ENCODE results near the gene CLDN15. TPM values are rescaled to one million over a fixed set of nuclear protein-coding genes. Genes with fewer than 3 reads are reported as not detected.
"Not testable (repeated sequence)": the region's sequence is repeated elsewhere in the genome, so short reads cannot be mapped to it uniquely, and the experiment has no call there.

The CLDN15 gene
- total RNA-seq, 1 donor from 2014 or later, result 2.1 TPM

DNA sequence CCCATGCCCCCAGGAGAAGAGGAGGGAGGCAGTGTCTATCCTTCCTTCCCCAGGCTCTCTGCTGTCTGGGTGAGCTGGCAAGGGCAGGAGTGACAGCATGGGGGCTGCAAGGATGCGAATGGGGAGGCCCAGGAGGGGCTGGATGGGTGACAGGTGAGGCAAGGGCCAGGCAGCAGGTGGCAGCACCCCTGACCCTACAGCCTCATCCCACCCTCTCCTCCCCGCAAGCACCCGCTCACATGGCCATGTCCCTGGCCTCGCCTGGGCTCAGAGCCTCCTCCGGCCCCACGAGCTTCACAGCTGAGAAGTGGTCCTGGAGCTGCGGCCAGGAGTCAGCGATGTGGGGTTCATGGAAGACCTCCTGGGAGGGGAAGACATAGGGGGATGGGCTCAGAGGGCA, 25.6 kb downstream of the CLDN15 start:
- H3K27ac ChIP-seq (ENCODE audit: low read depth, low read length), result no peak overlapping the region
- no peaks in the 10 kb centered on the region for H3K27me3 ChIP-seq (ENCODE audit: control insufficient read depth in 3 of 3, insufficient read depth in 3 of 3, low read length in 3 of 3)
- no peak overlapping the region for H3K9ac ChIP-seq (ENCODE audit: low read depth in 1 of 3, low read length in 3 of 3)
- peaks cover 9 to 14% (median 10%) of the 10 kb centered on the region in 3 donors for H3K4me1 ChIP-seq (ENCODE audit: control insufficient read depth in 3 of 3, insufficient read depth in 3 of 3, low read length in 3 of 3)
- H3K9me3 ChIP-seq (ENCODE audit: control insufficient read depth in 3 of 3, low read length in 3 of 3), result no peaks in the 10 kb centered on the region
- no peak overlapping the region for H3K4me3 ChIP-seq (ENCODE audit: low read length in 3 of 3)
- H3K36me3 ChIP-seq (ENCODE audit: control insufficient read depth in 3 of 3, insufficient read depth in 3 of 3, low read length in 3 of 3), result peaks cover 27 to 31% (median 29%) of the 10 kb centered on the region in 3 donors

DNA sequence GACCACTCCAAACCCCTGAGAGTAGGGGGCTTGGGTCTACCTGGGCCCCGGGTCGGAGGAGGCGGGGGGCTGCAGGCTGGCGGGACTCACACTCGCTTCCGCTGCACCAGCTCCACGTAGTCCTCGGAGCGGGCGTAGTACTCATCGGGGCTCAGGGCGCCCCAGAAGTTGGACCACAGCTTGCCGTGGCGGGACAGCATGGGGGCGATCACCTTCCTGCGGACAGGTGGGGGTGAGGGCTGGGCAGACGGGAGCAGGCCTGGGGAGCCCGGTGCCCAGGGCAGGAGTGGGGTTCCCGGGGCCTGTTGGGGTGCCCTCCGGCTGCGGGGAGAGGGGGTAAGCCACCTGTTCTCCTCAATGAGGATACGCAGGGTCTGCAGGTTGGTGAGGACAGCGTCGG, 26.1 kb downstream of the CLDN15 start:
- H3K4me3 ChIP-seq (ENCODE audit: low read length in 3 of 3), result no peak overlapping the region
- peaks cover 4 to 10% (median 5%) of the 10 kb centered on the region in 3 donors for H3K4me1 ChIP-seq (ENCODE audit: control insufficient read depth in 3 of 3, insufficient read depth in 3 of 3, low read length in 3 of 3)
- H3K27me3 ChIP-seq (ENCODE audit: control insufficient read depth in 3 of 3, insufficient read depth in 3 of 3, low read length in 3 of 3), result no peaks in the 10 kb centered on the region
- H3K27ac ChIP-seq (ENCODE audit: low read depth, low read length), result no peak overlapping the region
- no peak overlapping the region for H3K9ac ChIP-seq (ENCODE audit: low read depth in 1 of 3, low read length in 3 of 3)
- H3K36me3 ChIP-seq (ENCODE audit: control insufficient read depth in 3 of 3, insufficient read depth in 3 of 3, low read length in 3 of 3), result peaks cover 28 to 31% (median 29%) of the 10 kb centered on the region in 3 donors
- H3K9me3 ChIP-seq (ENCODE audit: control insufficient read depth in 3 of 3, low read length in 3 of 3), result no peaks in the 10 kb centered on the region

DNA sequence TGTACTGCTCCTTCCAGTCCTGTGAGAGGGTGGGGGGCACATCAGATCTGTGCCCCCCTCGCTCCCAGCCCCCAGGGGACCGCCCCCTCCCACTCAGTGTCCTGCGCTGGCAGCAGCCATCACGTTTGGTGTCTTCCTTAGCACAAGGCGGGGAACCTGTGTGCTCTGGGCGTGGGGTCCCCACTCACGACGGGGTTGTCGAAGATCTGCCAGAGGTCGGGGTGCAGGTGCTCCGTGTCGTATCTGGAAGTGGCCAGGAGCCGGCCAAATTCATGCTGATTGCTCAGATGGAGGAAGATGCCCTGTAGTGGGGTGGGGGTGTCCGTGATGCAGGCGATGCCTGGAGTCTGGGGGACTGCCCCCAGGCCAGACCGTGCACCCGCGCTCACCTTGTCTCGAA, 27.5 kb downstream of the CLDN15 start:
- Histone ChIP-seq H3K9ac (ENCODE audit: low read depth in 1 of 3, low read length in 3 of 3) (no peak overlapping the region), H3K27me3 (ENCODE audit: control insufficient read depth in 3 of 3, insufficient read depth in 3 of 3, low read length in 3 of 3) (no peaks in the 10 kb centered on the region), H3K4me1 (ENCODE audit: control insufficient read depth in 3 of 3, insufficient read depth in 3 of 3, low read length in 3 of 3) (no peaks in the 10 kb centered on the region), H3K36me3 (ENCODE audit: control insufficient read depth in 3 of 3, insufficient read depth in 3 of 3, low read length in 3 of 3) (peaks cover 27 to 30% (median 29%) of the 10 kb centered on the region in 3 donors), H3K4me3 (ENCODE audit: low read length in 3 of 3) (no peak overlapping the region), H3K9me3 (ENCODE audit: control insufficient read depth in 3 of 3, low read length in 3 of 3) (no peaks in the 10 kb centered on the region), H3K27ac (ENCODE audit: low read depth, low read length) (no peak overlapping the region)

DNA sequence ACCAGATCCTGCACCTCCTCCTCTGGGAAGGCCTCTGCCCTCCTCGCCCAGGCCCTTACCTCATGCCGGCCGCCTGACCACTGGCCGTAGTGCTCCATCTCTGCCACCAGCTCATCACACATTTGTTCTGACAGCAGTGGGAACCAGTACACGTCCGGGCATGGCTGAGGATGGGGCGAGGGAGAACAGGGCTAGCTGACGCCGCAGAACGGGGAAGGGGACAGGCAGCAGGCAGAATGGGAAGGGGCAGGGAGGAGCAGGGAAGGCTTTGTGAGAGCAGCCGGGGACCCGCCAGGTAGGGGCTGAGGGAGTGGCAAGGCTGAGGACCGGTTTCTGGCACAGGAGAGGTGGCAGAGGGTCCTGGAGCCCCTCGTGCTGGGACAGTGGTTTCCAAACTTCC, 28.8 kb downstream of the CLDN15 start:
- no peak overlapping the region for H3K27ac ChIP-seq (ENCODE audit: low read depth, low read length)
- H3K9ac ChIP-seq (ENCODE audit: low read depth in 1 of 3, low read length in 3 of 3), result no peak overlapping the region
- H3K36me3 ChIP-seq (ENCODE audit: control insufficient read depth in 3 of 3, insufficient read depth in 3 of 3, low read length in 3 of 3), result peaks cover 23 to 29% (median 26%) of the 10 kb centered on the region in 3 donors
- H3K4me3 ChIP-seq (ENCODE audit: low read length in 3 of 3), result no peak overlapping the region
- no peaks in the 10 kb centered on the region for H3K4me1 ChIP-seq (ENCODE audit: control insufficient read depth in 3 of 3, insufficient read depth in 3 of 3, low read length in 3 of 3)
- no peaks in the 10 kb centered on the region for H3K9me3 ChIP-seq (ENCODE audit: control insufficient read depth in 3 of 3, low read length in 3 of 3)
- H3K27me3 ChIP-seq (ENCODE audit: control insufficient read depth in 3 of 3, insufficient read depth in 3 of 3, low read length in 3 of 3), result peaks cover 0 to under 1% (median 0%) of the 10 kb centered on the region in 3 donors

DNA sequence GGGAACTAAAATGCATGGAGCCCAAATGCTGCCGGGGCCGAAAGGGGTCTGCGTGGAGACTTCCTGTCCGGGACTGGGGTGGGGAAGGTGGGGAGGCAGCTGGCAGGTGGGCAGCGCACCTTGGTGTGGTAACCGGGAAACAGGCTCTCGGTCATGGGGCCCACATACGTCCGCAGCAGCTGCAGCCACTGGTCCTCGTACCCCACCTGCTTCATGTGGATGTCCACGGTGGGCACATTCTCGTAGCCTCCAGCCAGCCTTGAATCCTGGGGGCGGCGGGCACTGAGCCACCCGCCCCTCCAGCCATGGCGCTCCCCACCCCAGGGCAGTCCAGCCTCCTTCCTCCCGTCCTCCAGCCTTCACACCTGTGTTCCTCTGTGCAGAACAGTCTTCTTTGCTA, 30.1 kb downstream of the CLDN15 start:
- H3K27me3 ChIP-seq (ENCODE audit: control insufficient read depth in 3 of 3, insufficient read depth in 3 of 3, low read length in 3 of 3), result peaks cover 10 to 14% (median 11%) of the 10 kb centered on the region in 3 donors
- H3K27ac ChIP-seq (ENCODE audit: low read depth, low read length), result no peak overlapping the region
- no peaks in the 10 kb centered on the region for H3K4me1 ChIP-seq (ENCODE audit: control insufficient read depth in 3 of 3, insufficient read depth in 3 of 3, low read length in 3 of 3)
- H3K36me3 ChIP-seq (ENCODE audit: control insufficient read depth in 3 of 3, insufficient read depth in 3 of 3, low read length in 3 of 3), result peaks cover 21 to 25% (median 23%) of the 10 kb centered on the region in 3 donors
- no peak overlapping the region for H3K4me3 ChIP-seq (ENCODE audit: low read length in 3 of 3)
- H3K9me3 ChIP-seq (ENCODE audit: control insufficient read depth in 3 of 3, low read length in 3 of 3), result no peaks in the 10 kb centered on the region
- H3K9ac ChIP-seq (ENCODE audit: low read depth in 1 of 3, low read length in 3 of 3), result no peak overlapping the region

DNA sequence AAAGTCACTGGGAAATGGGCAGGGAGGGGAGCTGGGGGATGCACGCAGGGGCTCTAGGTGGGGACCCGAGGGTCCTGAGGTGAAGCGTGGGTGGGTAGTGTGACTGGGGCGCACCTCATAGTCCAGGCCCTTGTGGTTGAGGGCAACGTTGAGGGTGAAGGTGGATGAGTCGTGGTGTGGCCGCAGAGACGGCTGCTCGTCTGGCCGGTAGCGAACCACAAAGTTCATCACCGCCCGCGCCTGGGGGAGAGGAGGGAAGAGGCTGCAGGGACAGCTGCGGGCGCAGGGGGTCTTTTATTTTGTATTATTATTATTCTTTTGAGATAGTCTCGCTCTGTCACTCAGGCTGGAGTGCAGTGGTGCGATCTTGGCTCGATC, 30.9 kb downstream of the CLDN15 start:
- Histone ChIP-seq H3K4me1 (ENCODE audit: control insufficient read depth in 3 of 3, insufficient read depth in 3 of 3, low read length in 3 of 3) (peaks cover 0 to 7% (median under 1%) of the 10 kb centered on the region in 3 donors), H3K4me3 (ENCODE audit: low read length in 3 of 3) (no peak overlapping the region), H3K27ac (ENCODE audit: low read depth, low read length) (no peak overlapping the region), H3K9me3 (ENCODE audit: control insufficient read depth in 3 of 3, low read length in 3 of 3) (no peaks in the 10 kb centered on the region), H3K9ac (ENCODE audit: low read depth in 1 of 3, low read length in 3 of 3) (no peak overlapping the region), H3K27me3 (ENCODE audit: control insufficient read depth in 3 of 3, insufficient read depth in 3 of 3, low read length in 3 of 3) (peaks cover 18 to 22% (median 19%) of the 10 kb centered on the region in 3 donors), H3K36me3 (ENCODE audit: control insufficient read depth in 3 of 3, insufficient read depth in 3 of 3, low read length in 3 of 3) (peaks cover 16 to 19% (median 18%) of the 10 kb centered on the region in 3 donors)

DNA sequence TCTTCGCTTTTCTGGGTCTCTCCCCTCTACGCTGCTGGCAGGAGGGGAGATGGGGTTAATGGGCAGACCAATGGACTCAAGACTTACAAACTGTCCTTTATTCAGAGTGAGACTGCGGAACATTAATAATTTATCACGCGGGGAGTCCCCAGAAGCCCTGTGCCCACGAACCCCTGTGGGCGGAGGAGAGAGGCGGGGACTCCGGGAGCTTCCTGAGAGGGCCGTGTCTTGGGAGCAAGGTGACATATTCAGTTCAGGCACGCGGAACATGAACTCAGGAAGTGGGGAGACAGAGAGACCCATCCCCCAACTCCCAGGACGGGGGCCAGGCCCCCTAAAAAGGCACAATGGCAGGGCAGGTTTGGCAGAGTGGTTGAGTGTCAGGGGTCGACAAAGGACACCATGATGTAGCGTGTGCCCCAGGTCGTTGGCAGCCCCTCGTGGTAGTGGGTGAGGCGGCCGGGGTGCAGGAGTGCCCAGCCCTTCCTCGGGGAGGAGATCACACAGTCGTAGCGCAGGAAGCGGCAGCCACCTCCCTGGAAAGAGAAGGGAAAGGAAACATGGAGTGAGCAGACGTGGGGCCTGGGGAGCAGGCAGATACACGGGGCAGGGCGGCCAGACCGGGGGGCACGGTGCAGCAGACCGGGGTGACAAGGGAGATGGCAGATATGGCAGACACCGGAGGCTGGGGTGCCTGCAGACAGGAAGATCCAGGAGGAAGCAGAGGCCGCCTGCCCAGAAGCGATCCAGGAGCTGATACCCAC, 31.5 kb downstream of the CLDN15 start:
- Histone ChIP-seq H3K27ac (ENCODE audit: low read depth, low read length) (no peak overlapping the region), H3K4me3 (ENCODE audit: low read length in 3 of 3) (no peak overlapping the region), H3K27me3 (ENCODE audit: control insufficient read depth in 3 of 3, insufficient read depth in 3 of 3, low read length in 3 of 3) (peaks cover 23 to 25% (median 23%) of the 10 kb centered on the region in 3 donors), H3K36me3 (ENCODE audit: control insufficient read depth in 3 of 3, insufficient read depth in 3 of 3, low read length in 3 of 3) (peaks cover 14 to 17% (median 16%) of the 10 kb centered on the region in 3 donors), H3K4me1 (ENCODE audit: control insufficient read depth in 3 of 3, insufficient read depth in 3 of 3, low read length in 3 of 3) (peaks cover 0 to 8% (median 2%) of the 10 kb centered on the region in 3 donors), H3K9me3 (ENCODE audit: control insufficient read depth in 3 of 3, low read length in 3 of 3) (no peaks in the 10 kb centered on the region), H3K9ac (ENCODE audit: low read depth in 1 of 3, low read length in 3 of 3) (no peak overlapping the region)

DNA sequence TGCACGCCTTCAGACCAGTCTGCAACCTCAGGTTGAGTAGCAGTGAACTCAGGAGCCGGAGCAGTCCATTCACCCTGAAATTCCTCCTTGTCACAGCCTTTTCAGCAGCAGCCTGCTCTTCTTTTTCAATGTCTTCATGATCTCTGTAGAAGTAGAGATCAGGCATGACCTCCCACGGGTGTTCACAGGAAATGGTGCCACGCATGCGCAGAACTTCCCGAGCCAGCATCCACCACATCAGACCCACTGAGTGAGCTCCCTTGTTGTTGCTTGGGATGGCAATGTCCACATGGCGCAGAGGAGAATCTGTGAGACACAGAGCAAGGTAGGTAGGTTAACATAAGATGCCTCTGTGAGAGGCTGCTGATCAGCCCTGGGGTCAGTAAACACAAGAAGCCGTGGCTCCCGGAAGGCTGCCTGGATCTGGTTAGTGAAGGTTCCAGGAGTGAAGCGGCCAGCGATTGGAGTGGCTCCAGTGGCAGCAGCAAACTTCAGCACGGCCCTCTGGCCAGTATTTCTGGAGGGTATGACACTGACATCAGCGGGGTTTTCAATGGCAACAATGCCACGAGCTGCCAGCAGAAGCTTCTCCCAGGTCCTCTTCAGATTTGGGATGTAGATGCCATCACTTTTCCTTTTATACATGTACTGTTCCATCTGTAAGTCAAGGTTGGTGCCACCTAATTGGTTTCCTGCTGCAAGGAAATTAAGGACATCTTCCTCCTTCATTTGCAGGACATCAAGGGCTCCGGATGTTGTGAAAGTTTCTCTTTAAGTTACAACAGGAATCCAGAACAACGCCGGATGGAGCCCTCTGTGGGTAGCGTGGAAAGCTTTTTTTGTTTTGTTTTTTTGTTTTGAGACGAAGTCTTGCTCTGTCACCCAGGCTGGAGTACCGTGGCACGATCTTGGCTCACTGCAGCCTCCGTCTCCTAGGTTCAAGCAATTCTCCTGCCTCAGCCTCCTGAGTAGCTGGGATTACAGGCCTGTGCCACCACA, 33.6 kb downstream of the CLDN15 start:
- not testable (repeated sequence) for H3K4me1 ChIP-seq (ENCODE audit: control insufficient read depth in 3 of 3, insufficient read depth in 3 of 3, low read length in 3 of 3); H3K9ac ChIP-seq (ENCODE audit: low read depth in 1 of 3, low read length in 3 of 3); H3K9me3 ChIP-seq (ENCODE audit: control insufficient read depth in 3 of 3, low read length in 3 of 3); H3K4me3 ChIP-seq (ENCODE audit: low read length in 3 of 3); H3K27ac ChIP-seq (ENCODE audit: low read depth, low read length)
- peaks cover 33 to 35% (median 35%) of the 10 kb centered on the region in 3 donors for H3K27me3 ChIP-seq (ENCODE audit: control insufficient read depth in 3 of 3, insufficient read depth in 3 of 3, low read length in 3 of 3)
- H3K36me3 ChIP-seq (ENCODE audit: control insufficient read depth in 3 of 3, insufficient read depth in 3 of 3, low read length in 3 of 3), result peaks cover 5 to 12% (median 10%) of the 10 kb centered on the region in 3 donors

DNA sequence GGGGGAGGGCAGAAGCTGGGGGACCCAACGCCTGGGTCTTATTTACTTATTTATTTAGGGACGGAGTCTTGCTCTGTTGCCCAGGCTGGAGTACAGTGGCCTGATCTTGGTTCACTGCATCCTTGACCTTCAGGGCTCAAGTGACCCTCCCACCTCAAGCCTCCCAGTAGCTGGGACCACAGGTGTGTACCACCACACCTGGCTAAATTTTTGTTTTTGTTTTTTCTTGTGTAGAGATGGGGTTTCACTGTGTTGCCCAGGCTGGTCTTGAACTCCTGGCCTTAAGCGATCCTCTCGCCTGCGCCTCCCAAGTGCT, 35.0 kb downstream of the CLDN15 start:
- peaks cover 36 to 44% (median 41%) of the 10 kb centered on the region in 3 donors for H3K27me3 ChIP-seq (ENCODE audit: control insufficient read depth in 3 of 3, insufficient read depth in 3 of 3, low read length in 3 of 3)

More for the DNA sequence above, 35.0 kb downstream of the CLDN15 start:
- Histone ChIP-seq H3K9ac (ENCODE audit: low read depth in 1 of 3, low read length in 3 of 3) (no peak overlapping the region), H3K4me3 (ENCODE audit: low read length in 3 of 3) (no peak overlapping the region), H3K4me1 (ENCODE audit: control insufficient read depth in 3 of 3, insufficient read depth in 3 of 3, low read length in 3 of 3) (peaks cover 0 to 8% (median 2%) of the 10 kb centered on the region in 3 donors), H3K27ac (ENCODE audit: low read depth, low read length) (no peak overlapping the region), H3K9me3 (ENCODE audit: control insufficient read depth in 3 of 3, low read length in 3 of 3) (no peaks in the 10 kb centered on the region), H3K36me3 (ENCODE audit: control insufficient read depth in 3 of 3, insufficient read depth in 3 of 3, low read length in 3 of 3) (peaks cover 0 to 6% (median 4%) of the 10 kb centered on the region in 3 donors)

Data from skeletal muscle tissue (tissue), 4 donors.